Endometrial microvascular endothelial cells (primary cell): ENCODE results near the gene MAP1S. TPM values are rescaled to one million over a fixed set of nuclear protein-coding genes. Genes with fewer than 3 reads are reported as not detected.
"Not testable (repeated sequence)": the region's sequence is repeated elsewhere in the genome, so short reads cannot be mapped to it uniquely, and the experiment has no call there.

Experiments
- in situ Hi-C: cut with HindIII; loops from 2 replicates; pipeline ENCODE4 v1.10.0; 2017; ENCODE audit warnings: low sequenced_read_pairs, low pct_unique_long_range_greater_than_20kb; ENCODE audit errors: inconsistent ontology term
- total RNA-seq: library from RNA; depleted of rRNA; stranded (reverse); fragments of >200 nt; gene quantifications from one replicate; pipeline ENCODE4 v1.2.3, GENCODE V29; 2015; ENCODE audit errors: inconsistent ontology term

The MAP1S gene
- total RNA-seq, 1 donor from 2014 or later: 33.6 TPM

GRCh38 chr19:17754634-17755442 lies 35.6 kb downstream of the MAP1S start:
- in situ Hi-C loops: no loop called here

GRCh38 chr19:17755443-17755890 lies 36.2 kb downstream of the MAP1S start:
- in situ Hi-C loops: no loop called here

GRCh38 chr19:17755977-17756670 lies 36.8 kb downstream of the MAP1S start:
- in situ Hi-C loops: no loop called here

GRCh38 chr19:17757125-17757524 lies 37.8 kb downstream of the MAP1S start:
- in situ Hi-C loops: no loop called here

- in situ Hi-C loops: no loop called here
These were observed 39.2 kb downstream of the MAP1S start for GRCh38 chr19:17758515-17758914.

GRCh38 chr19:17761148-17761547 lies 41.9 kb downstream of the MAP1S start:
- in situ Hi-C loops: no loop called here

GRCh38 chr19:17762505-17763229 lies 43.4 kb downstream of the MAP1S start:
- in situ Hi-C loops: no loop called here

- in situ Hi-C loops: no loop called here
These were observed 45.1 kb downstream of the MAP1S start for GRCh38 chr19:17764348-17764747.

- in situ Hi-C loops: no loop called here
These were observed 45.9 kb downstream of the MAP1S start for GRCh38 chr19:17765069-17765618.

GRCh38 chr19:17766543-17767131 lies 47.4 kb downstream of the MAP1S start:
- in situ Hi-C loops: no loop called here

- in situ Hi-C loops: no loop called here
These were observed 48.3 kb downstream of the MAP1S start for GRCh38 chr19:17767559-17767958.

GRCh38 chr19:17770613-17771012 lies 51.3 kb downstream of the MAP1S start:
- in situ Hi-C loops: no loop called here

GRCh38 chr19:17772172-17772571 lies 52.9 kb downstream of the MAP1S start:
- in situ Hi-C loops: no loop called here

- in situ Hi-C loops: no loop called here
These were observed 56.1 kb downstream of the MAP1S start for GRCh38 chr19:17775245-17775927.

GRCh38 chr19:17775991-17776803 lies 56.9 kb downstream of the MAP1S start:
- in situ Hi-C loops: no loop called here

GRCh38 chr19:17777840-17778239 lies 58.6 kb downstream of the MAP1S start:
- in situ Hi-C loops: not testable (repeated sequence)

GRCh38 chr19:17778251-17778967 lies 59.1 kb downstream of the MAP1S start:
- in situ Hi-C loops: no loop called here
